Amniotic epithelial cell (primary cell): ENCODE measurements around the gene DAPK2.

Experiments used
- DNase-seq: peaks from one replicate; pipeline ENCODE4 v3.0.0-alpha.2; 2010; ENCODE audit warnings: low read depth

Gene DAPK2

DNA sequence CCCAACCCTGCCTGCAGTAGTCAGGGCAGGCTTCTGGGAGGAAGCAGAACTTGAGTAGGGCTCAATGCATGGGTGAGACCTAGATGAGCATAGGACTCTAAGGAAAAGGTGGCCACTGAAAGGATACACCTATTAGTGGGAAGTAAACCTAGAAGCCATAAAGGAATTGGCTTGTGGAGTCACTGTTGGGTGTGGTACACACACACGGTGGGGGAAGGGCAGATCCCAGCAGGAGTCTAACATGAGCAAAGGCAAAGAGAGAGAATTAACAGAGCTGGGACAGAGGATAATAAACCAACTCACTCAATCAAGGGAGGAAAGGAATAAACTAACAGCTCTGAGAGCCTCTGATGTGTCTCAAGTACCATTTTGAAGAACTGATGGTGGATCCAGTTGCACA, 23.1 kb downstream of the DAPK2 start:
- DNase-seq = no peak

DNA sequence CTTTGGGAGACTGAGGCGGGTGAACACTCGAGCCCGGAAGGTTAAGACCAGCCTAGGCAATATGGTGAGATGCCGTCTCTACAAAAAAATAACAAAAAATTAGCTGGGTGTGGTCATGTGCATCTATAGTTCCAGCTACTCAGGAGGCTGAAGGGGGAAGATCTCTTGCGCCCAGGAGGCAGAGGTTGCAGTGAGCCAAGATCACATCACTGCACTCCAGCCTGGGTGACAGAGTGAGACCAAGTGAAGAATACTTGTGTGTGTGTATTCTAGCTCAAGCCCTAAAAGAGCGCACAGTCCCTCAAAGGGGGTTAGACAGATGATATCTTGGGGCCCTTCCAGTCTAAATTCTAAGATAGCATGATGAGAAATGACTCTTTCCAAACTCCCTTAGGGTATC, 23.7 kb downstream of the DAPK2 start:
- DNase-seq = no peak

DNA sequence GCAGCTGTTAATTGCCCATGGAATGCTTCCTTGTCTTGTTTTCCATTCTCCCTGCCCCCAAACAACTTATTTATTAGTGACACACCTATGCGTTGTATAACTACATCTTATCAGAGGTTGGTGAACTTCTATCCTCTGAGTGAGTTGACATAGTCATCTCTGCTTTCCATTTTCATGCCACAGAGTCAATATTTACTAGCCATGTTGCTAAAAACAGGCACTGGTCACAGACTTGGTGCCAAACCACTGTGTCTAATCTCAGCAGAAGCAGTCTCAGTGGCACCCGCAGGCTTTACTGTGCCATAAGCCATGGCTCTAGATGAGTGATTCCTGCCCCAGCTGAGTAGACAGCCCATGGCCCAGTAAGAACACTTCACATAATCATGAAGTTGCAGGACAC, 26.5 kb downstream of the DAPK2 start:
- no peak for DNase-seq

DNA sequence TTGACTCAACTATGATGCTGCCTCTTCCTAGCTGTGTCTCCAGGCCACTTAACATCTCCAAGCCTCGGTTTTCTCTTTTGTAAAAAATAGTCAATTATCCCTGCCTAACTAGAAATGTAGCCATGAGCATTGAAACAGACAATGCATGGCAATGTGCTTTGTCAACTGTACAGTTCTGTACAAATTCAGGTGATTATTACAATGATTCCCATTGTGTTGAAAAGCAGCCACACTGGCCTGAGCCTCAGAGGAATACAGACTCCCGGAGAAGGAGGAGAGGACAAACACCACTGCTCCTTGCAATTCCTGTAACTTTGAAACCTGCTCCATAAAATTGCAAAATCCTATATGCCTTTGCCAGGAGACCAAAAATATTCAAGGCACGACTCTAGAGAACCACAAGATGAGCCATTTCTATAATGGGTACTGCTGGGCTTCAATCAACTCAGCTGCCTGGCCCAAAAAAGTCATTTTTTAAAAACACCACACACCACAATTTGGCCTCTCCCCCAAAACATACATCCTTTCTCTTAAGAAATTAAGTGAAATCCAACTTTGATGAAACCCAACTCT, 28.6 kb downstream of the DAPK2 start:
- peak; percentile 43 for DNase-seq

DNA sequence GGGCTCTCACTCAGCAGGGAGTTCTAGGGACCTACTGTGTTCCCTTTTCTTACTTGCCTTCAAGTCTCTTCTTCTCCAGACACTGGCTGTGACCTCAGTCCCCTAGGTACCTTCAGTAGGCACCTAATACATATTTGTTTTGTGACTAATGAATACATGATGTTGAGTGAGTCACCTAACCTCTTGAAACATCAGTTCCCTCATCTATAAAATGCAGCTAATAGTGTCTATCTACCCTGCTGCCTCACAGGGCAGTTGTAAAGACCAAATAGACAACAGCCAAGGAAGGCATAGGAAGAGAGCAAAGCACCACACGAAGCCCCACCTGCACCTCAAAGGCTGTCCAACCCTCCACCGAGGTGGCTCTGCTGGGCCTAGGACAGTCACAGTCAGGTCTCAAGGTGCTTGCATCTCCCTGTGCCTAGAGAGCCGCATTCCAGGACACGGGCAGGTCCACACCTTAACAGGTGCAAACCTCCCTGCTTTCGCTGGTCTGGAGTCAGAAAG, 29.1 kb downstream of the DAPK2 start:
- no peak for DNase-seq

DNA sequence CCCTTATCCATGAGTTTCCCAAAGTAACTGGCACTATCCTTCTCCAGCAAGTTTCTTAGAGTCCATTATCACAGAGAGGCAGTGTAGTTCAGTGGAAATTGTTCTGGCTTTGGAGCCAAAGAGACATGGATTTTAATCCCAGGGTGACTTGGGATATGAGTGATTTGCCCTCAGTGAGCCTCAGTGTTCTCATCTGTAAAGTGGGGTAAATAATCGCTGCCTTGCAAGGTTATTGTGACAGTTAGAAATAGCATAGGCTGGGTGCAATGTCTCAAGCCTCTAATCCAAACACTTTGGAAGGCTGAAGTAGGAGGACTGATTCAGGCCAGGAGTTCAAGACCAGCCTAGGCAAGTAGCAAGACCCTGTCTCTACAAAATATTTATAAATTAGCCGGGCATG, 30.0 kb downstream of the DAPK2 start:
- no peak for DNase-seq

DNA sequence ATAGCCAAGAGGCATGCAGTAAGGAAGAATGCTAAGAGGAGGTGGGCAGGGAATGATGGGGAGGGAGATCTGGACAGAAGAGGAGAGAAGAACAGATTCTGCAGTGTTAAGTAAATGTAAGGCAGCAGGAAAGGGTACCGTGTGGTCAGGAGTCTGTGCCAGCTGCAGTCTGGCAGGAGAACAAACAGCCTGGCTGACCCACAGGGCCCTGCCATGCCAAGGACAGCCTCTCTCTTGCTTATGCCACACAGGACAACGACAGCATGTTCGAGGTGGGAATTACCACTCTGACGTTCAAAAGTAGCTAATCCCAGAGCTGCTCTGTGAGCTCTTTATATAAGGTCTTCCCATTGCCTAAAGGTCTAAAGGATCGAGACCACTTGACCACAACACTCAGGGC, 31.3 kb downstream of the DAPK2 start:
- no peak for DNase-seq

DNA sequence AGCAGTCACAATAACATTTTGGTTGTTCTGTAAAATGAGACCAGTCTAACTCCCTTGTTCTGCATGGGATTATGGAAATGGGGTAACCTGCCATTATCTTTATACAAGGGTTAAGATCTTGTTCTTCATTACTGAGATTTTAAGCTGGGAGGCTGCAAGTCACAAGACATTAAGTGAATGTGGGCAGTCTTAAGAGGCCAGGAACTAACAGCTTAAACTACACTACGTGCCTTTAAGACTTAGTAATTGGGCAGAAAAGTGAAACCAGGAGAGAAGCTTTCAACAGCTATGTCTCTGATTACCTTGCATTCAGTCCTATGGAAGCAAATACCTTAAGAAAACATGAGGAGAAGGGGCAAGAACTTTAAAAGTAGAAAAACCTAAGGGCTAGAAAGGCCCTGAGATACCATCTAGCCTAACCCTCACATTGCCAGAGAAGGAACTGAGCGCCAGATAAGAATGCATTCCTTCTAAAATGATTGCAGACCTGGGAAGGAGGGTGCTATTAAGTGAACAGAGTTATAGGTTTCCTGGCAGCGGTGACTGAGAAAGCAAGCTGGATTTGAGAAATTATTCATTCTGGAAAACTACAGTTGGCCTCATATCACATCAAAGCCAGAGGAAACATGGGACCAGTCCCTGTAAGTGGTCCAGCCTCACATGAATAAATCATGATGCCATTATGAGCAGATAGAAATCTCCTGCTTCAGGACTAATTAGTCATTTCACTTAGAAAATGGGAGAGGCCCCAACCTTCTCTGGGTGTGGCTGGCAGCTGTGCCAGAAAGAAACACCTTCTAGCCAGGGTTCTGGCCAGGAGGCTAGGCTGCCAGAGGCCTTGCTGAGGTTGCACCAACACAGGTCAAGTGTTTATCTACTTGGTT, 32.9 kb downstream of the DAPK2 start:
- DNase-seq = peak; percentile 25

DNA sequence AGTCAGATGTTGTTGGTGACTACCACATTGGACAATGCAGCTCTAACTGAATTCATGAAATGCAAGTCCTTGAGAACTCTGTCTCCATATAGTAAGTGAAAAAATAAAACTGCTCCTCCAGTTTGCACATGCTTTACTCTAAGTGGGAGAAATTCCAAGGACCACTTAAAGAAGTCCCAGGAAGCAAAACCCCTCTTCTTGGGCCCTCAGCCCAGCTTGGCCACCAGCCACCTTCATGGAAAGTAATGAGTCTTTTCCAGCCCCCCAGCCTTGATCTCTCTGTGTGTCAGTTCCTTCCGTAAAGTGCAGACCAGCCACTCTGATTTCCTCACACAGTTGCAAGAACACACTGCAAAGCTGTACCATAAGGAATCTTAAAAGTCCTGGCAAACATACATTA, 34.5 kb downstream of the DAPK2 start:
- no peak for DNase-seq

DNA sequence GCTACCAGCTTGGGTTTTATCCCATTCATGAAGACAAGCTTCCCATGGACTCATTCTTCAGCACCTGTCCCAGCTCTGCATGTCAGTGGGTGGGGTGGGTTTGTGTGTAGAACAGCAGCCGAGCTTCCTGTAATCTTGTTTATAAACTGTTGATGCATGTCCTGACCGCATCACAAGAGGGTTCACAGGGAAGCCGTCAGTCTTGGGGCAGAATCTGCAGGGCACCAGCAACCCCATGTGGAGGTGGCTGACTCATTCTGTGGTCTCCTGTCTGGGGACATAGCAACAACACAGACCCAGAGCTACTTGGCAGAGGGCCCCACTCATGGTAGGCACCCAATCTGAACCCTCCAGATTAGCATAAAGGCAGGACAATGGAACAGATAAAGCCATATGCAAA, 35.6 kb downstream of the DAPK2 start:
- peak; percentile 91 for DNase-seq

DNA sequence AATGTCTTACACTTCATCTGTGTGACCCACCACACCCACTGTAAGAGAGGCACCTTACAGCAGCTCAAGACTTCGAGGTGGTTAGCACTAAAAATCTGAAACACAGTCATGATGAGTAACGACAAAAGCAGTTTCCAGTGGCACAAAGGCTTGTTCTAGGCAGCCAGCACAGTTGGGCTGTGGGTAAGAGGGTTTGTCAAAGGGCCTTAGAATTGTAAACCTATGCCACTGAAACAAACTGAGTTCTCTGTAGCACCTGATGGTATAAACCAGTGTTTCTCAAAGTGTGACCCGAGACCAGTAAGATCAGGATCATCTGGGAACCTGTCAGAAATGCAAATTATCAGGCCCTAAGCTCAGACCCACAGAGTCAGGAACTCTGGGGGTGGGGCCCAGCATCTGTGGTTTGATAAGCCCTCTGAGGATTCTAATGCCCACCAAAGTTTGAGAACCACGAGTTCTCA, 36.5 kb downstream of the DAPK2 start:
- DNase-seq = no peak

DNA sequence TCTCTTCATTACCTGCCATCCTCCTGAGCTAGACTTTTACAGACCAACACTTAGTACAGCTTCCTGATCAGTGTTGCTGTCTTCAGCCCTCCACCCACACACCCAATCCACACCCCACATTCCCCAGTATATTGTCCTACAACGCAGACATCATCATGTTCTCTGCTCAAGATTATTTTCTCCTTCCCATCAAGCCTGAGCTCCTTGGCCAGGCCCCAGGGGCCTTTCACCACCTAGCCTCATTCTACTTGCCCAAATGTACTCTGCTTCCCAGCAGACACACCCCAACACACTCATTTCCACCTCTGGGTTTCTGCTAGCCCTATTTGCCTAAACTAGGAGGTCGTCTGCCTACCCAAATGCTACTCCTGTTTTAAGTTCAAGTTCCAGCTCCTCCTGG, 37.0 kb downstream of the DAPK2 start:
- DNase-seq = no peak

DNA sequence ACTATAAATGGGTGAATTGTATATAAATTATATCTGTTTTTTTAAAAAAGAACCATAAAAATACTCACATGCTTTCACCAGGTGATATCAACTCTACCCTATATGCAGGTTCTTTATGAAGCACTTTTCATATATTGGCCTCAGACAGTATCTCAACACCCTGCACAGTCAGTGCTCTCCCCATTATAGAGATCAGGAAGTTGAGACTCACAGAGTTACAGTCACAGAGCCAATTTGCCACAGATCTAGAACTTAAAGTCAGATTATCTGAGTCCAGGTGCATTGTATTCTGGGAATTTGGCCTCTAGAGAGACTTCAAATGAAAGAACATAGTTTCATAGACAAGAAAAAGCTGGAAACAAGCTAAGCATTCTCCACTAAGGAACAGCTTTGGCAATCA, 38.1 kb downstream of the DAPK2 start:
- DNase-seq = no peak

DNA sequence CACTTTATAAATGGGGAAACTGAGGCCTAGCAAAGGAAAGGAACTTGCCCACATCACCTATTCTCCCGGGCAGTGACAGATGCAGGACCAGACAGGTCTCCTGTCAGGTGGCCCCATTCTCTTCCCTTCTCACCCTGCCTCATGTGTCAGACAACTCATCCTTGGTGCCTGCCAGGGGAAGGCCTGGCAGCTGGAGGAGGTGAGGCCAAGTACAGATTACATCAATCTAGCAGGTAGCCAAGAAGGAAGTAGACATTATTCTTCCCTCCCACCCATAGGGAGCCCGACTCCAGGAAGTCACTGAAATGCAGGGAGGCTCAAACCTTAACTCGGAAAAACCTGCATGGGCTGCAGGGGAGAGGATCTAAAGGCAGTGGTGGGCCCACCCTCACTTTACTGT, 39.6 kb downstream of the DAPK2 start:
- no peak for DNase-seq

DNA sequence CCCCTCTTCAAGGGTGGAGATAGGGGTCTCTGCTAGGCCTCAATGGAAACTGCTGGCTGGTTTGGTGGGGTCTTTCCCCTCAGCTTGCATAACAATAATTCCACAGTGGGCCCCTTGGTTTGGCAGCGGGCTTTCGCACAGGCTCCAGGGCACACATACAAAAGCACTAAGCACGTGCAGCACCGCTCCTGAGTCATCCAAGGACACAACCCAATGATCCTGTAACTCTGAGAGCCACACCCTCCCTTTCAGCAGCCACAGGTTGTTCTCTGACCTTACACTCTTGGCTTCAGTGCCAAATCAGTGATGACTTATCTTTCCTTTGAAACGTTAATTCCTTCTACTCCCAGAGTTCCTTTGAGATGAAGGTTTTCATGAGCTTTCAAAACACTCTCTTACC, 41.7 kb downstream of the DAPK2 start:
- peak; percentile 81 for DNase-seq

DNA sequence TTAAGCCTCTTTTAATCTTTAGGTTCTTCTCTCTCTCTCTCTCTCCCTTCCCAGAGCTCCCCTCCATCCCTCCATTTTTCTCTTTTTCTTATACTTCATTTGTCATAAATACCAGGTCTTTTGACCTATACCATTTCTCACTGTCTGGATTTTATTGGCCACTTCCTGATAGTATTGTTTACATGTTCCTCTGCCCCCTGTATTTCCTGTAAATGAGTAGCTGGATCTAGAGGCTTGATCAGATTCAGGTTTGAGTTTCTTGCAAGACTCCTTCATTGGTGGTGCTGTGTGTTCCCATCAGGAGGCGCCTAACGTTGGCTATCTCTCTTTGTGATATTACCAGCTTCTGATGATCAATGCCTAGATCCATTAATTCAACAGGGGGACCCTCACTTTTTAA, 42.2 kb downstream of the DAPK2 start:
- DNase-seq = no peak

DNA sequence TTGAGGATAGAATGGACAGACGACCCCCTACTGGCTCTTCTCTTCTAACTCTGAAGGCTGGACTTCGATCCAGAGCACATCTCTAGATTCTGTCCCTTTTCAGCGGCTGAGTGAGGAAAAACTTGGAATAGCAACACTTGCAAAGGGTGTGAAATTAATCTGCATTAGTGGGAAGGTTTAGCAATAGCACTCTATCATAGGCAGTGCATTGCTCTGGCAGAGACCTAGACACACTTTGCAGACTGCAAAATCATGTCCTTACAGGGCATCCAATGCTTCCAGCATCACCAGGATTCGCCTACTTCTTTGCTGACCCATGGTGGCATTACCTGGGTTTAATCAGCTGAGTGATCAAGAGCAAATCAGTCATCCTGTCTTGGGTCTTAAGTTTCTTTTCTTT, 43.1 kb downstream of the DAPK2 start:
- DNase-seq = no peak

DNA sequence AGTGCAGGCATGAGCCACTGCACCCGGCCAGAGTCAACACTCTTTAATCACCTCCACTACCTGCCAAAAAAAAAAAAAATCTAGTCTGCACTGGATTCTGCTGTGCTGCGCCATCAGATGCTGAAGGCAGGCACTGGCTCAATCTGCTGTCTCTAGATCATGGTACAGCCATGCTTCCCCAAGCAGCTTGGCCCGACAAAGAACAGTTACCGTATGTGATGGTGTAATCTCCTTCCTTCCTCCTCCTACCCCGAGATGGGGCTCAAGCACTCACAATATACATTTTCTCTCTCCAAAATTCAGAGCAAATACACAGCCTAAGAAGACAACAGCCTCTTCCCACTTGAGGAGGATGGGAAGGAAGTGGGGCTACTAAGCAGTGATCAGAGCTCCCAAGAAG, 45.1 kb downstream of the DAPK2 start:
- no peak for DNase-seq

DNA sequence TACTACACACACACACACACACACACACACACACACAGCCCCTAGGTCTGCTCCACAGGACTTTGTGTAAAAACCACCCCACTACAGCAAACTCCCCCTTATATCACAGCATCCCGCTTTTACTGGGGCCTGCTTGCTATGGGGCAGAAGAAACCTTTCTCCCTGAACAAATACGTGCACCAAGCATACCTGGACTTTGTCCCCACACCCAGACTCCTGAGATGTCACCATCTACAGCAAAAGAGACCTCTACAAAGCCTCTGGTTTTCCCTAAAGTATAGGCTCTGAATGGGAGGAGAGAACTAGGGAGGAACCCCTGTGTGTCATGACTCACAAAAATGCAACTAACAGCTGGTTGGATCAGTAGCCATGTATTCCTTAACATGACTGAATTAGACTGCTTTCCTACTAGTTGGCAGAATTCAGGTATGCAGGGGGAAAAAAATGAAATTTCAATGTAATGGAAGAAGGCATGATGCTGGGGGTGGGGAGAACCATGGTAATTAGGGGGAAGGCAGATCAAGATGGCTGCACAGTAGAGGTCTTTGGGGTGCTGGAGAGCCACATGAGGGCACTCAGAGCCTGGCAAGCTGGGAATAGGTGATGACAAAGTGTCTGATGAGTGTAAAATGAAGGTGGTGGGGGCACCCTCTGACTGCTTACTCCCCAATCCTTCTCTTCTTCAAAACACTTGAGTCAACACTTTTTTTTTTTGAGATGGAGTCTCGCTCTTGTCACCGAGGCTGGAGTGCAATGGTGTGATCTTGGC, 45.9 kb downstream of the DAPK2 start:
- no peak for DNase-seq

DNA sequence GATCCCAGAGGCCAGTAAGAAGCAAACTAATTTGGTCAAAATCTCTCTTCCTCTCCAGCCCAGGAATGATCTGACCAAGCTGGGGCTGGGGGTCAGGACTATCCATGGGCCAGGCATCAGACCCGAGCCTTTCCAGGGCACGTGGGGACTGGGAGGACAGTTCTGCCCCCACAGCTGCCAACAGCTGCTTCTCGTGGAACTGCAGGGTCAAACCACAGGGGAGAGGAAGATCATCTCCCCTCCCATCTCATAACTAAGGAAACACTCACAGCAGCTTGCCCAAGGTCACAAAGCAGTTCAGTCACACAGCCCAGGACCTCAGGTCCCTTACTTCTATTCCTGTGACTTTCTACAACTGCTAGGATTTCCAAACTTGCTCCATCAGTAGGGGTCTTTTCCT, 47.1 kb downstream of the DAPK2 start:
- DNase-seq = no peak

DNA sequence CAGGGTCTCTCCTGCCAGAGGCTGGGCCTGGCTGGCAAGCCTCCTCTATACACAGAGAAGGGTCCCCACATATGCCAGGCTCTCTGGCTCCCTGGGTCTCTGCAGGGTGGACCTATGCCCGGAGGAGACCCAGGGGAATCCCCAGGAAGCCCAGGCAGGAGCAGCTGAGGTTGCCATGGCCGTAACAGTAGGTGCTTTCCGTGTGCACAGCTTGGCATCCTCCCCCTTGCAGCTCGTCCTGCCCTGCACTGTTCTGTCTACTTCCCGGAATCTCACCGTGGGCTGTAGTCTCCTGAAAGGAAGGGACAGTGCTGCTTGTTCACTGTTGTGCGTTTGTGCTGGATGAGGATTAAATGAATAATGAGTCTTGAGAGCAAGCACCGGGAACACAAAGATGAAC, 47.8 kb downstream of the DAPK2 start:
- DNase-seq = no peak

DNA sequence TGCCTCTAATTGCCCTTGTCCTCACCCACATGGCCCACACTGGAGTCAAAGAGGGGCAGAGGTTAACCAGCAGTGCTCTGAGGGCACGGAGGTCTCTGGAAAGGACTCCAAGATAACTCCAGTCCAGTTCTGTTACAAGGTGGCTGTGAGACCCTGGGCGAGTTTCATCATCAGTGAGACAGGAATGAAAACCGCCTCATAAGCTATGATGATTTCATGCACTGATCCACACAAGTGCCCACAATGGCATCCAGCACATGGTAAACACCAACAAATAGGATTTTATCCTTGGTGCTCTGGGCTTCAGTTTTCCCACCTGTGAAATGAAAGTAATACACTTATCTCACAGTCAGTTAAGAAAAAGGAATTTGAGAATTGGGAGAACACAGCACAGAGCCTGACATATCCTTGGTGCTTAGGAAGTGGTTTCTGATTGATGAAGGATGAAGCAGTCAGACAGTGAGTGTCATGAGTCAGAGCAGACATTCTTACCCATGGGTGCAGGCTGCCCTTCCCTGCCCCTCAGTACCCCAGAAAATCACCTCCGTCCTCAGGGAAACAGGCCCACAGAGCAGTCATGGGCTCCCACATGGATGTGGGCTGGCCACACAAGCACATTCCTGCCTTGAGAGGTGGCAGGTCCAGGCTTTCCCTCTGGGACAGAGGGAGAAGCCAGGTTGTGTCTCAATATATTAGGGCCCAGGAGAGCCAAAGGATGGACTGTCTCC, 48.4 kb downstream of the DAPK2 start:
- peak; percentile 59 for DNase-seq
